GM18499 (cell line): Measurements from ENCODE around the gene TTF2.

Experiments used
- ATAC-seq: cut with Tn5 transposase; IDR thresholded peaks from one replicate; pipeline ENCODE4 v1.9.1; 2021; ENCODE audit warnings: moderate number of reproducible peaks; ENCODE audit not compliant: insufficient read depth, unreplicated experiment

Gene TTF2

DNA sequence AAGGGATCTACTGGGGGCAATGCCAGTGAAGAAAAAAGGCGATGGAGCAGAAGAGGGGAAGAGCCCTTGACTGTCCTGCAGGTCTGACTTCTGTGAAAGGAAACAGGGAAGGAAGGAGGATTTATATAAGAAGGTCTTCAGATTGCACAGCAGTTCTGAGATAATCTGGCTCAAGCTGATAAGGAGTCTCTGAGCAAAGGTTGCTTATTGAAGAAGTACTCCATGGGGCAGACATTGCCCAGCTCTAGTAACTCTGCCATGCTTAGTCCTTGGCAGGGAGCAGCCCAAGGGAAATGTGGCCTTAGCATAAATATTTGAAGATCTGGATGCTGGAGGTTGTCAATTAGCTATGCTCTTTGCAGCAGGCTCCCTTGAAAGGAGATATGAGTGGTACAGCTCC is 15.9 kb upstream of the TTF2 start:
- no peak for ATAC-seq

DNA sequence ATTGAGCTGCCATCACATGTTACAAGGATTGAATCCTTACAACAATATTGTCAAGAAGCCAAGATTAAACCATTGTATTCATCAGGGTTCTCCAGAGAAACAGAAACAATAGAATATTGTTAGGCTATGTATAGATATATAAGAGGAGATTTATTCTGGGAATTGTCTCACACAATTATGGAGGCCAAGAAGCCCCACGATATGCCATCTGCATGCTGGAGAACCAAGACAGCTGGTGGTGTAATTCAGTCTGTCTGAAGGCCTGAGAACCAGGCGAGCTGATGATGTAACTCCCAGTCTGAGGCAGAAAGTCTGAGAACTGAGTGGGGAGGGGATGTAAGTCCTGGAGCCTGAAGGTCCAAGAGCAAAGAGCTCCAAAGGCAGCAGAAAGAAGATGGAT is 14.5 kb upstream of the TTF2 start:
- ATAC-seq: no peak

DNA sequence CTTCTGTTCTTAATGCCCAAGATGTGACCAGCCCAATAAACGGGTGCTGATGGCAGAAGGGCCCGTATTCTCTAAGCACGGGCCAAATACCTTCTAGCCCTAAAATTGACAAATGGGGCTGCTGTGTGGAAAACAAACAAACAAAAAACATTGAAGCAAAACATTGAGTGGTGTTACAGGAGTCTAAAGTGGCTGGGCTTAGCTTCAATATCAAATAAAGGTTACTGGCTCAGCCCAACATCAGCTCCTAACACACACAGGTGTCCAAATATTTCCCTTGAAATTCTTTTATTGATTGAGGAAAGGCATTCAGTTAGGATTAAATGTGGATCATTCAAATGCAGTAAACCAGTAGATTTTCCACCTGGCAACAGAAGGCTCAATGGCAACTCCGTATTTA is 13.3 kb upstream of the TTF2 start:
- ATAC-seq: no peak

DNA sequence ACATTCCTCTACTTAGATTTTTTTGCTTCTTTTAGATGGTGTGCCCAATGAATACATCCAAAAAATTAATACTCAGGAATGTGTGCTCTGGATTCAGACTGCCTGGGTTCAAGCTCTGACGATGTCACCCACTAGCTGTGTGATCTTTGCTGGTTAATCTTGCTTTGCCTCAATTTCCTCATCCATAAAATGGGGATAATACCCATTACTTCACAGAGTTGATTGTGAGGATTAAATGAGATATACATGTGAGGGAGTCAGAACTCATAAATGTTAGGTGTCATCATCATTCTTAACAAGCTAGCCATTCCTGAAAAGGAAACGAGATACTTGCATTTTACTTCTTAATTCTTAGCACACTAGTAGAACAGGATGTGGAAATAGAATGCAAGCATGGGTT is 12.9 kb upstream of the TTF2 start:
- no peak for ATAC-seq

DNA sequence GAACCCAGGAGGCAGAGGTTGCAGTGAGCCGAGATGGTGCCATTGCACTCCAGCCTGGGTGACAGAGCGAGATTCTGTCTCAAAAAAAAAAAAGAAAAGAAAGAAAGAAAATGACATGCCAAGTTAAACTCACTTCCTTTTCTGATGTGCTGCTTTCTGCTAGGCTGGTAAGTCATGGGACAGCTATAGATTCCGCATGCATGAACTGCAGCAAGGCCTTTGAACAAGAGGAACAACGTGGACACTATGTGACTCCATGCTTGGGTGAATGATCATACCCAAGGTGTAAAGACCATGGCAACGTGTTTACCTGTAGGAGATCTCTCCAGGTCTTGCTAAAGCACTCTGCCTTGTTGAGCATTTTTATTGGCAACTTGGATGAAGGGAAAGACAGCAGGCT is 10.3 kb upstream of the TTF2 start:
- ATAC-seq: no peak

DNA sequence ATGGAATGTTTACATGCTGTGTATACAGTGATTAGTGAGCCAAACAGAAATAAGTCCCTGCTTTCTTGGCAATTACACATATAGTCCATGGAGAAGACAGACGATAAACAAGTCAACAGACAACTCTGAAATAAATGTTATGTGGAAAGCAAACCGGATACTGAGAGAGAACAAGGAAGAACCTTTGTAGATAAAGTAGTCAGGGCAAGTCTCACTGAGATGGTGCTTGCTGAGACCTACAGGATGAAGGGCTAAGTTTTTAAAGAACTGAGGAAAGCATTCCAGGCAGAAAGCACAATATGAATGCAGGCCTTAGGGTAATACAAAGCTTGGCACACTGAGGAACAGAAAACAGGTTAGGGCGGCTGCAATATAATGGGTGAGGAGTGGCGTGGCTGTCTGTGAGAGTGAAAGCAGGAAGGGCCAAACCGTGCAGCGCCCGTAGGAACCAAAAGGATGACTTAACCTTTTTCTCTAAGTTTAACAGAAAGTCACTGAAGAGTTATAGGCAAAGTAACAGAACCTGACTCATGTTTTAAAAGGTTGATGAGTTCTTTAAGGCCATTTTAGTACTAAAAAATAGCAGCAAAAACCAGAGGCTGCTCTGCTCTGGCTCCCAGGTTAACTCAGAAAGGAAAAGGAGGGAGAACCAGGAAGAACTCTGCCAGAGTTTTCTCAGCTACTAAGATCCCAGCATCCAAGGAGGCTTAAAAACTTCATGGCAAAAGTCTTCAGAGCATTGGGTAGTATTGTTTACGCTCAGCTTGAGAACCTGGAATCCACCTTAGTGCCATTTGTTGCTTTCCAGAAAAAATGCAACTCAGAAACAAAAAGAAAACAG is 8.7 kb upstream of the TTF2 start:
- ATAC-seq: peak; percentile 66

DNA sequence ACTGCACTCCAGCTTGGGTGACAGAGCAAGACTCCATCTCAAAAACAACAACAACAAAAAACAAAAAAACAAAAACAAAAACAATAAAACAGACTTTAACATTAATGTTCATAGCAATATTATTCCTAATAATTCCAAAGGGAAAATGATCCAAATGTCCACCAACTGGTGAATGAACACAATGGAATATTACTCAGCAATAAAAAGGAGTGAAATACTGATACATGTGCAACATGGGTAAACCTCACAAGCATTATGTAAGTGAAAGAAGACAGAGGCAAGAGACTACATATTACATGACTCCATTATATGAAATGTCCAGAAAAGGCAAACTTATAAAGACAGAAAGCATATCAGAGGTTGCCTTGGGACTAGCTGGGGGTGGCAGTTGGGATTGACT is 6.1 kb upstream of the TTF2 start:
- ATAC-seq: no peak

DNA sequence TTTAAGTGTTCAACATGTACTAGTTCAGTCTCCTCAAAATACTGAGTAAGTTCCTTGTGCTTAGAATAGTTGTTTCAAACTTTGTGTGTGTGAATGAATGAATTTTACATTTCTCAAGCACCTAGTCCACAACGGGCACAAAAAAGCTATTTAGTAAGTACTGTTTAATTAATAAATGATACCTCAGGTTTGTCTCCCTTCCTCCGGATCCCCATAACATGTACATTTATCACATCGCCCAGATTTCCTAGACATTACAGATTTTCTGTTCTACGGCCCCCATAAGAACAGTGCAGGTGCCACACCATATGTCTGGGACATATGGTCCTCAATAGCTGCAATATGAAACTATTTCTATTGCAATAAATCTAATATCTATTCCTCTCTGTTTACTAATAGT is 1.3 kb upstream of the TTF2 start:
- no peak for ATAC-seq

DNA sequence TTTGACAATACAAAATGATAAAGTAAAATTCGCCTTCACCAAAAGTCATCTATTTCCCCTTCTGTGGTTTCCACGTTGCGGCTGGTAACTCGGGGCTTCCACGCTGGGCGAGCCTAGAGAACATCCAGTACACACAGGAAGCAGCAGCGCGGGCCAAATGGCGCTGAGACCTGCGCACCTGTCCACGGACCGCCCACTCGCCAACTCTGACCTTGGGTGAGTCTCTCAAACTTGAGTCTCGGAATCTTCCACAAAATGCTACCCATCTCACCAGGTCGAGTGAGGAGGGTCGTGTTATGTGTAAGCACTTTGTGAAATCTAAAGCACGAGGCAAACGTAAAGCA is 820 bp upstream of the TTF2 start:
- peak; percentile 17 for ATAC-seq

DNA sequence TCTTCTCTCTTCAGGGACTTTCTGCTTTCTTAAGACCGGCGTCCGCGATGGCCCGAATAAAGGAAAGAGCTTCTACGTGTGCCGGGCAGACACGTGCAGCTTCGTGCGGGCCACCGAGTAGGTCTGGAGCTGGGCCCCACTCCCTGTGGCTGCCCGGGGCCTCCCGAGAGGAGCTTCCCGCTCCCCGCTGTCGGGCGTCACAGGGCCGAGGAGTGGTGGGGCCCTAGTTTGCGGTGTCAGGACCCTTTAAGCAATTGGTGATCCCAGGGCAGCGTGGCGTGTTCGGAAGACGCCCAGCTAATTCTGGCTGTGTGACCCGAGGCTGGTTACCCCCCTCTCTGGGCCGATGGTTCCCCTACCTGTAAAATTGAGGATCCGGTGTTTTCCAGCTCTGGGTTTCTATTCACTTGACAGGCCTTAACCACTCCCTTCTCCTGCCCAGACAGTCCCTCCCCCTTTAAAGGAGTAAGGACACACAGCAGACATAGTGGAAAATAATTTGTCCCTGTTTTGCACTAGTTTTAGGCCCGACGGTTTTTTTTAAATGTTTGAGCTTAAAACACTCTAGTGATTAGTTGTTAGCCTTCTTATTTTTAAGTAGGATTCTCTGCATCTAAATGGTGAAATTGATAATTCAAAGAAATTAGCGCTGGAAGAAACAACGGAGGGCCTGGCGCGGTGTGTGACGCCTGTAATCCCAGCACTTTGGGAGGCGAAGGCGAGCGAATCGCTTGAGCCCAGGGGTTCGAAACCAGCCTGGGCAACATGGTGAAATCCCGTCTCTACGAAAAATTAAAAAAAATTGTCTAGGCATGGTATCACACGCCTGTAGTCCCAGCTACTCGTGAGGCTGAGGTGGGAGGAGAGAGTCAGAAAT is 553 bp downstream of the TTF2 start:
- peak; percentile 2 for ATAC-seq

DNA sequence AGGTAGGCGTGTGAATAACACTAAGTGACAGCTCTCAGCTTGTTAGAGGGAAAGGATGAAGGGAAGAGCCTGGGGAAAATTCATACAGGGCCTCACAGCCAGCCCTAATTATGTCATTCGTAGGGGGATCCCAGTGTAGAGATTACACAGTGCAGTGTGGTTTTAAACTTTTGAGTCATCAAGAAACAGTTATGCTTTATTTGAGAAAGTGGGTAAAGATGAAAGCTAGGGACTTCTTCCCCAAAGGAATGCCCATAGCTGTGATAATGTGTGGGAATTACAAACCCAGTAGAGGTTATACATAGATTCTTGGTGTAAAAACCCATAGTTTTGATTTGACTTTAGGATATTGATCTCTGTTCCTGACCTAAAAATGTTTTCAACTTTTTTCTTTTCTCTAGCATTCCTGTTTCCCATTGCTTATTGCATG is 1.9 kb downstream of the TTF2 start:
- peak; percentile 23 for ATAC-seq

DNA sequence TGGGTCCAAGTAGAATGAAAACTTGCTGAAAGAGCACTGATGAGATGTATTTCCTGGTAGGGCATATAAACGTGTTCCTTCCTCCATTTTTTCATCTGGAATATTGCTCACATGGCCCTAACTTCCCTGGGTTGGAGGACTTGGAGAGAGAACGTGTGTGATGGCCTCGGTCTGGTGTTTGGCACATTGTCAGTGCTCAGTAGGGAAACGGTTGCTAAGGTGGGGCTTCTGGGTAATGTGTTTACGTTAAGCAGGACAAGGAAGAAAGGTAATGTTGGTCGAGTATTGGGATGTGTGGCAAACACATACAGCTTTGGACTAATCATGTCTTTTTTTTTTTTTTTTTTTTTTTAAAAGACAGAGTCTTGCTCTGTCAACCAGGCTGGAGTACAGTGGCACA is 6.2 kb downstream of the TTF2 start:
- no peak for ATAC-seq

DNA sequence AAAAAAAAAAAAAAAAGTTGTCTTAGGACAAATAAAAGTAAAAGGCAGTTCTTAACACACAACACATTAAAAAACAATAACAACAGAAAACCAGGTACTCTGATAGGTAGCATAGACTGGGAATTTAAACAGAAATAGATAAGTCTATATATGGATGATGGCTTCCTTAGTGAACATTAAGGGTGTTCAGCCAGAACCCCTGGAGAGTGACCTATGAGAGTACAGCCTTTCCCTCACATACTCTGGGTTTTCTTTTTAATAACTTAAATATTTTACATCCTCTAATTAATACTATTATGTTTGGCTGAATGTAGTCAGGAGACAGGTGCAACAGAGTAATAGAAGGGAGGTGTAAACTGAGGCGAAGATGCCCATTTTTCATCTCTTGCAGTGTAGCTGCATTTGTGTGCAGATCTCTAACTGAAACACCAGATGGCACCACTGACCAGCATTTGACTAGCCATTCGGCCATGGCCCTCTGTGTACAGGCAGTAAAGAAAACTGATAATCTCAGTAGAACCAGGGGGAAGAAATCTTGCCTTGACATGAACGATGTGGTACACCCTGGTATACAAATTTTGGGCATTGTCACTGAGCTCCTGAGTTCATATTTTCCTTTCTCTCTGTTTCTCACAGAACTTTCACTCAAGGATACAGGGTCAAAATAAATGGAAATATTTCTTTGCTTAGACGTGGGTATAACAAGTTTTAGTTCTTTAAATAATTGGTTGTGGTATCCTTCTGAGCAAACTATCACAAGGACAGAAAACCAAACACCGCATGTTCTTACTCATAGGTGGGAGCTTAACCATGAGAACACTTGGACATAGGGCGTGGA is 7.6 kb downstream of the TTF2 start:
- peak; percentile 40 for ATAC-seq

DNA sequence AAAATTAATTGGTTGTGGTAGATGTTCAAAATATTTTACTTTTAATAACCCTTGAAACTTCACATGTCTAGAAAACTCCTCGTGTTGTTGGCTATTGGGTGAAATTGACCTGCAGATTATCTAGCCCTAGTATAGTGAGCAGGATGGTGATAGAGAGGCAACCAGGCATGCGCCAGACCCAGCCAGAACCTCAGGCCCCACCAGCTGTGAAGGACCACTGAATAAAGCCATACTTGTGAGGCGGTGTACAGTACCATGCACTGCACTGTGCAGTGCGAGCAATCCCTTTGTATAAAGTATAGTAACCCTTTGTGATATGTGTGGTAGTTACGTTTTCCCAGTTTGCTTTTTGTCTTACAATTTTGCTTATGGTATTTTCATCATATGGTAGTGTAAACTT is 8.5 kb downstream of the TTF2 start:
- ATAC-seq: no peak

DNA sequence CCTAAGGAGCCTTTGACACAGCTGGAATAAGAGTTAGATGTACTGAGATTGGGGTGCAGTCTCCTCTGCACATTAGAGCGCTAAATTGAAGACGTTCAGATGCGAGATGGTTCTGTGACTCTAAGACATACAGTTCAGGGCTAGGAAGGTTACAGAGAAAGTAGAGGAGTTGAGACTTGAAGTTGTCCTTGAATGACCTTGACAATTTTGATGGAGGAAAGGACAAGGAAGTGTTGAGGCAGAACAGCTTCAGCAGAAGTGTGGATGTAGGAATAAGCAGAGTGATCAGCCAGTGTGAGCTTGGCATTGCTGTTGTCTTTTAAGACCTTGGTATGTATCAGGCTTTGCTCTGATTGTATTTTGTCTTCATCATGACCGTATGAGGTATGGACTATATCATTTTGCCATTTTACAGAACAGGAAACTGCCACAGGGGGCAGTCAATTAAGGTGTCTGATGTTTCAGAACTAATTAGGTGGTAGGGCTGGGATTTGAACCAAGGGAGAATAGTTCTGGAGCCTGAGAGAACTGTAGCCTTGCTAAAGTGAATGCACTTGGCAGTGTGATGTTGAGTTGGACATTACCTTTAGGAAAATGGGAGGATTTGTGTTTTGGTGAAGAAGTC is 9.2 kb downstream of the TTF2 start:
- no peak for ATAC-seq

DNA sequence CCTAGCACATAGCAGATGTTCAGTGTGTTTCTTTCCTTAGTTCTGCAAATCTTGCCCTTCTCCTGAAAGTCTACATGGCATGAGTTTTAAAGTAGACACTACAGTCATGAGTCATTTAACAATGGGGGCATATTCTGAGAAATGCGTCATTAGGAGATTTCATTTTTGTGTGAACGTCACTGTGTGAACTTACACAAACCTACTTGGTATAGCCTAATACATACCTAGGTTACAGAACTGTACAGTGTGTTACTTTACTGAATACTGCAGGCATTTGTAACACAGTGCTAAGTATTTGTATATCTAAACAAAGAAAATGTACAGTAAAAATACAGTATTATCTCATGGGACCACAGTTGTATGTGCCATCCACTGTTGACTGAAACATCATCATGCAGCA is 10.0 kb downstream of the TTF2 start:
- ATAC-seq: no peak

DNA sequence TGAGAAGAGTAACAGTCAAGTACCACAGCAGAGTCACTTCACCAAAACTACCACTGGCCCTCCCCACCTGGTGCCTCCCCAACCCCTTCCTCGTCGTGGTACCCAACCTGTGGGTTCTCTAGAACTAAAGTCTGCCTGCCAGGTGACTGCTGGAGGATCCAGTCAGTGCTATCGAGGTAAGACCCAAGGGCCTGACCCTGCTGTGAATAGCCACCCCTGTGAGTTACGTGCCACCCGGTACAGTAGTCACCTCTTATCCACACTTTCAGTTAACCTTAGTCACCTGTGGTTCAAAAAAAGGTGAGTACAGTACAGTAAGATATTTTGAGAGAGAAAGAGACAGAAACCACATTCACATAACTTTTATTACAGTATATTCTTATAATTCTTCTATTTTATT is 16.5 kb downstream of the TTF2 start:
- ATAC-seq: no peak

DNA sequence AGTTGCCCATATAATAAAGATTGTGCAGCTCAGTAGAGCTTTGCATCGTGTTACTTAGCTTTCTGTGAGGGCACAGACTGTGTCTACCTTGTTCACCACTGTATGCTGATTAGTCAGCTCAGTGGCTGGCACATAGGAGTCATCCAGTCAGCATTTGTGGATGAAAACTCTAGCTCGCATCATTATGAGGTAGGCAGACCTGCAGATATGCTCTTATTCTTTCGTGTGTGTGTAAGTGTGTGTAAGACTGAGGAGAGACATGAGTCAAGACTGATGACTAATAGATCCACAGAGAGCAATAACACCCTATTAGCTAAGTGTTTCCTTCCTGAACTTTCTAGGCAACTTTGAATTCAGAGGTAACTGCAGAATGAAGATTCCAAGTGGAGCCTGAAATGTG is 17.1 kb downstream of the TTF2 start:
- ATAC-seq: no peak

DNA sequence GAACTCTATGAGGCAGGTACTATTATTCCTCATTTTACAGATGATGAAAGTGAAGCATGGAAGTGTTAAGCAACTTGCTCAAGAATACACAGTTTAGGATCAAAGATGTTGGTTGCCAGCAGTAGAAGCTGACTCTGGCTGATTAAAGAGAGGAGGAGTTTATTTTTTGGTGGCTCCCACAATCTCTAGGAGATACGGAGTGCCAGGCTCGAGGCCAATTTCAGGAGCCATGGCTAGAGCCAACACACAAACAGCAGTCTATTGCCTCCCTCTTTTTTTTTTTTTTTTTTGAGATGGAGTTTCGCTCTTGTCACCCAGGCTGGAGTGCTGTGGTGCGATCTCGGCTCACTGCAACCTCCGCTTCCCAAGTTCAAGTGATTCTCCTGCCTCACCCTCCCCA is 19.6 kb downstream of the TTF2 start:
- ATAC-seq: no peak

DNA sequence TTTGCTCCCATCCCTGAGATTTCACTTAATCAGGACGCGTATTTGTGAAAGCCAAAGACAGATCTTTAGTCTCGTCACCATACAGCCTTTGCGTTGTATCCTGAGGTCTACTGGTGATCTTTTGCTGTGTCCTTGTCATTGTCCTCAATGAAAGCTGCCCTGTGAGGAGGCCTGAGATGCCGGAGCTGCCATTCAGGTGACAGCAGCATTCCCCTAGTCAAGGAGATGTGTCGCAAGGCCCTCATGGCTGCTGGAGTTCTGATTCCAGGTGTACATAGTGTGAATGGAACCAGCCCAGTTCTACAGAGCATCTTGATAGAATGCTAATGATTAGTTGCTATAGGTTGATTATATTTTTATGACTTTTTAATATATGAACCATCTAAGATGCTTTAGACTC is 24.1 kb downstream of the TTF2 start:
- no peak for ATAC-seq
